Stimulated activated CD4-positive, alpha-beta T cell treated with anti-CD3 and anti-CD28 coated beads, Interleukin-2, amount 100 ng/mL, for 24 hours (primary cell): Measurements from ENCODE around the gene DNM1.
A peak's percentile ranks its signal among the peaks of the same experiment; 100 is the strongest.

Experiments used
- DNase-seq, 2 donors: peaks; one replicate each; pipeline ENCODE4 v3.0.0-alpha.2; 2020

The DNM1 gene

DNA sequence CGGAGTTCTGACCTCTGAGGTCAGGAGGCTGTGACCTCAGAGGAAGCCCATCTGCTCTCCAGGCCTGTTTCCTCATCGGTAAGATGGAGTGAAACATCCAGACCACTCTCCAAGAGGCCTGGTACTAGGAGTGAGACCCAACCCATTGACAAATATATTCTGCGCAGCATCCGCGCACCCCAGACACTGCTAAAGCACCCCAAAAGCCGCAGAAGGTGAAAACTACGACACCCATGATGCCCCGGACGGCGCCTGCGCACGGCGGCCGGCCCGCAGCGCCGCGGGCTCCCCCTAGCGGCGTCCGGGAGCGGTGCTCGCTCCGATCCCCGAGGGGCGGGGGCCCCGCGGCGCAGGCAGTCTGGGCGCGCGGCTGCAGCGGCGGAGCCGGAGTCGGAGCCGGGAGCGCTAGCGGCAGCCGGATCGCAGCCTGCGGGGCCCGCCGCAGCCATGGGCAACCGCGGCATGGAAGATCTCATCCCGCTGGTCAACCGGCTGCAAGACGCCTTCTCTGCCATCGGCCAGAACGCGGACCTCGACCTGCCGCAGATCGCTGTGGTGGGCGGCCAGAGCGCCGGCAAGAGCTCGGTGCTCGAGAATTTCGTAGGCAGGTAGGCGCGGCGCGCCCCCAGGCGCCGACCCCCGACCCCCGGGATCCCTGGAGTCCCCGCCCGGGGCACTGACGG lies at the start of gene DNM1:
Gene DNM1, plus strand, starts transcription at position 356 of the 683 bp plus-strand sequence. Its CDS starts 92 bp downstream, at position 448.
- DNase-seq = peak; percentile 69 to 72

DNA sequence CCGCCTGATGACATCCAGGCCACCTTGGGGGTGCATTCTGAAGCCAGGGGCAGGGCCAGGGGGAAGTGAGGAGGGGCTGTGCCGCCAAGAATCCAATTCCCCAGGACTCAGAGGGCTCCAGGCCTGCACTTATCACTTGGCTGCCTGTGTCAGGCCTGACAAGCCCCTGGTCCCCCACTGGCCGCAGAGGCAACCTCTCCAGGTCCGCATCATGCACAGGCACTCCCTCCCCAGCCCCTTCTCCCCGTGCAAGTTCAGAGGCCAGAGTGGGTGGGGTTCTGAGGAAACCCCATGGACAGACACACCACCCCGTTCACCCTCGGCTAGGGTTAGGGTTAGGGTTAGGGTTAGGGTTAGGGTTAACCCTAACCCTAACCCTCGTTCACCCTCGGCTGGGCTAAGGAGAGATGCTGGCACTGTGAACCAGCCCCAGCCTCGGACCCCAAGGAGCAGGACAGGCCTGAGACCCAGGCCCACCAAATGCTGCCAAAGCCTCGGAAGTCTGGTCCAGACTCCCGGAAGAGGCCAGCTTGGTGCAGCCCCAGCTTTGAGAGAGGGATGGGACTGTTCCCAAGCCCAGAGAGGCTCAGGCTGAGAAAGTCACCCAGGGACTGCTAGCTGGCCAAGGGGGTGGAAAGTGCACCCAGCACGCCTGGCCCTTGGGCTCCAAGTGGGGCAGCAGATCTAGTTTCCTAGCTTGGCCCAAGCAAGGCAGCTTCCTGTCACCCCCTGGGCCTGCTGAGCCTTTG lies 49.1 kb upstream of the DNM1 start:
- no peak for DNase-seq

DNA sequence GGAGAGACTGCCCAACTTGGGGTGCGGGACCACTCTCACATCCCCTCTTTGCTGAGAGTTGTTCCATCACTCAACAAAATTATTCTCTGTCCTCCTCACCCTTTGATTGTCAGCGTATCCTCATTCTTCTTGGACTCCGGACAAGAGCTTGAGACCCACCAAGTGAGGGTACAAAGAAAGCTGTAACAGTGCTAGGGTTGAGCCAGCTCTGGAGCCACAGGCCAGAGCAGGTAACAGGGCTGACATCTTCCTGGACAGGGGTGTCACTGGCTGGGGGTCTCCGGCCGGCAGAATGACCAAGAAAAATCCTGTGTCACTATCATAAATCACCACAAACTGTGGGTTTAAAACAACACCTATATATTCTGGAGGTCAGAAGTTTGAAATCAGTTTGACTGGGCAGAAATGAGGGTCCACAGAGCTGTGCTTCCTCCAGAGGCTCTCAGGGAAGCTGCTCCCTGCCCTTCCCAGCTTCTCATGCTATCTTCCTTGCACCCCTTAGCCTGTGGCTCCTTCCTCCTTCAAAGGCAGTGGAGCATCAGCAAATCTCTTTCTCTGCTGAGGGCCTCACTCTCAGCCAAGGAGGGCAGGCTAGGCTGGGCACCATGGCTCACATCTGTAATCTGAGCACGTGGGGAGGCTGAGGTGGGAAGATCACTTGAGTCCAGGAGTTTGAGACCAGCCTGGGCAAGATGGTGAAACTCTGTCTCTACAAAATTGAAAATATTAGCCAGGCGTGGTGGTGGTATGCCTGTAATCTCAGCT lies 47.3 kb upstream of the DNM1 start:
- no peak for DNase-seq

DNA sequence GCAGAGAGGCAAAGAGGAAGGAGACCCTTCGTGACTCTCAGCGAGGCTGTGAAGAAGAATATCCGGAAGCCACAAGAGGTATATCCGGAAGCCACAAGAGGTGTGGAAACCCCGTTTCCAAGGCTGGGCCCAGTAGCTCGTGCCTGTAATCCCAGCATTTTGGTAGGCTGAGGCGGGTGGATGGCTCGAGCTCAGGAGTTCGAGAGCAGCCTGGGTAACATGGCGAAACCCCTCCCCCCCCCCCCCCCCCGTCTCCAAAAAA lies 43.7 kb upstream of the DNM1 start:
- peak; percentile 44 to 46 for DNase-seq

DNA sequence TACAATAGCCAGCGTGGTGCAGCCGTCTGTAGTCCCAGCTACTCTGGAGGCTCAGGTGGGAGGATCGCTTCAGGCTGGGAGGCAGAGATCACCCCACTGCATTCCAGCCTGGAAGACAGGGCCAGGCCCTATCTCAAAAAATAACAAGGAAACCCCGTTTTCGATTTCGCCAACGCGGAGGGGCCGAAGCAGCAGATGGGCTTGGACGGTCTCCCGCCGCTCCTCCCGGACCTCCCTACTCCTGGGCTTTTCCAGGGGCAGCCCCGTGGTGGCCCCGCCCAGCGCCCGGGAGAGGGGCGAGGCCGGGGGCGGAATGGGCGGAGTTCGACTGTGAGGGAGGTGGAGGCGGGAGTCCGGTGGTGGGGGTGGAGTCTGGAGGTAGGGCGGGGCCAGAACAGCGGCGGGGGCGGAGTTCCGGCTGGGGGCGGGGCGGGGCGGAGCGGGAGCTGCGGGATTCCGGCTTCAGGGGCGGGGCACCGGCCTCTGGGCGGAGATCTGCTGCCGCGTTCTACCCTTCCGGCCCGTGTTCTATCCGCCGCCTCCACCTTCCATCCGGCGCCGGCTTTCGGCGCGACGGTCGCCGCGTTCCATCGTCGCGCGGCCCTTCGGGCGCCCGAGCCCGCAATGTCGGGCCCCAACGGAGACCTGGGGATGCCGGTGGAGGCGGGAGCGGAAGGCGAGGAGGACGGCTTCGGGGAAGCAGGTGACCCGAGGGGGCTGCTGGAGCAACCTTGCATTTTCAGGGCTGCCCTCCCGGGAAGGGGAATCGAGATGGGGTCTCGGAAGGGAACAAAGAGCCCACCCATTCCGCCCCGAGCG lies 43.2 kb upstream of the DNM1 start, which contains the start of gene BBLN:
Gene BBLN, plus strand, starts transcription at position 482 of the 819 bp plus-strand sequence. Its CDS starts 143 bp downstream, at position 625.
- peak; percentile 94 to 97 for DNase-seq

DNA sequence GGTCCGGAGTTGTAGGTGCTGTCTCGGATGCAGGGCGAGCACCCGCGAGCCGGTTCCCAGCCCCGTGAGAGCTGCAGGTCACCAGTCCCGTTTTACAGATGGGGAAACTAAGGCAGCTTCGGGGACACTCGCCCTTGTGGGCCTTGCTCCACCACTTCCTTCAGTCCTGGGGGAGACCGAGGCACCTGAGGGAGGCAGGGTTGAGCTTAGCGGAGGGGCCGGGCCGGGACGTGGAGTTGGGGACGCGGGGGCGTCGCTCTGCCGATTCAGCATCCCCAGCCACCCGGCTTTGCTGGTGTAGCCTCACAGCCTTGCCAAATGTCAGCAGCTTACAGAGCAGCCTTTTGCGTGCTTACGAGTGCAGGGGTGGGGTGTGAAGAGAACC lies 42.6 kb upstream of the DNM1 start:
- peak; percentile 64 to 69 for DNase-seq

DNA sequence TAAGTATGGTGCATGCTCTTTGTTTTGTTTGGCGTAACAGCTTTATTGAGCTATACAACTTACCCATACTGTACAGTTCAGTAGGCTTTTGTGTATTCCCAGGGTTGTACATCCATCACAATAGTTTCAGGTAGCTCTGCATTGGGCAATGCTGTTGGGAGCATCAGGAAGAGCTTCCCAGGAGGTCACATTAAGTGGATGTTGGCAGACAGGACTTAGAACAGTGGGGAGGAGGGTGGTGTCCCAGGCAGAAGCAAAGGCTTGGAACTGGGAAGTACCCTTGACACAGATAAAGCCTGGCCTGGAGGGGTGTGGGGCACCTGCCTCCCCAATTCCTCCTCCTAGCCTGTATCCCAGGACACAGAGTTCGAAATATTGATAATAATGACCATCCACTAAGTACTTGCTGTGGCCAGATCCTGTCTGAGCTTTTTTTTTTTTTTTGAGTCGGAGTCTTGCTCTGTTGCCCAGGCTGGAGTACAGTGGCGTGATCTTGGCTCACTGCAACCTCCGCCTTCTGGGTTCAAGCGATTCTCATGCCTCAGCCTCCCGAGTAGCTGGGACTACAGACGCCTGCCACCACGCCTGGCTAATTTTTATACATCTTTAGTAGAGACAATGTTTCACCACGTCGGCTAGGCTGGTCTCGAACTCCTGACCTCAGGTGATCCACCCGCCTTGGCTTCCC lies 41.8 kb upstream of the DNM1 start:
- no peak for DNase-seq

DNA sequence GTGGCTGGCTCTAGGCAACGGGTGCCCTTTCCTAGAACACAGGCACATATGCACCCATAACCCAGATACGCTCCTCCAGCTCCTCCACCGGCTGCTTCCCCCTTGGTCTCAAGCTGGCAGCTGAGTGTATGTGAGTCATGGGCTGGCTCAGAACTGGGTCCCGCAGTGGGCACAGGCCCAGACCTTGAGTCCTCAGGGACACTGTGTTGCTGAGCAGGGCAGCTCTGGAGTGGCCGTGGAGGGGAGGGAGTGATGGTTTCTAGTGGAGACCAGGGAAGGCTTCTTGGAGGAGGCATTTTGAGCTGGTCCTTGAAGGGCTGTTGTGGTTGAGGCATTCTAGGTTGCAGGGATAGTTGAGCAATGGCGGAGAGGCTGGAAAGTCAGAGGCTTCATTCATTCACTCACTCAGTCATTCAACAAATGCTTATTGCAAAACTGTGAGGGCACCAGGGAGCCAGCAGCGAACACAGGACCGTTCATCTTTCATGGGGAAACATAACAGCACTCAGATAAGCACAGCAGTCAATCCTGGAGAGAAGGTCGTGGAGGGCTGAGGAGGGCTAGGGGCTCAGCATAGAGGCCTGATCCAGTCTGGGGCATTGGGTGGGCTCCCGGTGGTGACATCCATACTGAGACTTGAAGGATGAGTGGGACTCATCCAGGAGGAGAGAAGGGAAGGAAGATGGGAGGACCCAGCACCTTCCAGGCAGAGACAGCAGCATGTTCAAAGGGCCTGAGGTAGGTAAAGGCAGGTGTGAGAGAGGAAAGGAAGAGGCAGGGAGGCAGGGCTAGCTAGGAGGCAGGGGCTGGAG lies 40.8 kb upstream of the DNM1 start:
- DNase-seq = no peak

DNA sequence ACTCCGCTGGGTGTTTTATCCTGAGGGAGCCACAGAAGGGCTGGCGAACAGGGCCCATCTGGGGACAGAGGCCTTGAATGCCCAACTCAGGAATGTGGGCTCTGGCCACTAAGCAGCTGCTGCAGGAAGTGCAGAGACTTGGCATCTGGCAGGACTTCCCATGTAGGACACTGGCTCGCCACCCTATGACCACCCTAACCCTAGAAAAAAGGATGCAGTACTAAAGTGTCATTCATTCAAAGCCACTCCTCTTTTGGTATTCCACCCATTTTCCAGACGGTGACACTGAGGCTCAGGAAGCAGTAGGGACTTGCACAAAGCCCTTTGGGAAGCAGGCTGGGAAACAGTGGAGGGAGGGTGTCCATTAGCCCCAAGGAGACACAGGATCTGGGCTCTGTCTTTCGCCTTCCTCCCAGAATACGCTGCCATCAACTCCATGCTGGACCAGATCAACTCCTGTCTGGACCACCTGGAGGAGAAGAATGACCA lies 40.1 kb upstream of the DNM1 start:
- no peak for DNase-seq

DNA sequence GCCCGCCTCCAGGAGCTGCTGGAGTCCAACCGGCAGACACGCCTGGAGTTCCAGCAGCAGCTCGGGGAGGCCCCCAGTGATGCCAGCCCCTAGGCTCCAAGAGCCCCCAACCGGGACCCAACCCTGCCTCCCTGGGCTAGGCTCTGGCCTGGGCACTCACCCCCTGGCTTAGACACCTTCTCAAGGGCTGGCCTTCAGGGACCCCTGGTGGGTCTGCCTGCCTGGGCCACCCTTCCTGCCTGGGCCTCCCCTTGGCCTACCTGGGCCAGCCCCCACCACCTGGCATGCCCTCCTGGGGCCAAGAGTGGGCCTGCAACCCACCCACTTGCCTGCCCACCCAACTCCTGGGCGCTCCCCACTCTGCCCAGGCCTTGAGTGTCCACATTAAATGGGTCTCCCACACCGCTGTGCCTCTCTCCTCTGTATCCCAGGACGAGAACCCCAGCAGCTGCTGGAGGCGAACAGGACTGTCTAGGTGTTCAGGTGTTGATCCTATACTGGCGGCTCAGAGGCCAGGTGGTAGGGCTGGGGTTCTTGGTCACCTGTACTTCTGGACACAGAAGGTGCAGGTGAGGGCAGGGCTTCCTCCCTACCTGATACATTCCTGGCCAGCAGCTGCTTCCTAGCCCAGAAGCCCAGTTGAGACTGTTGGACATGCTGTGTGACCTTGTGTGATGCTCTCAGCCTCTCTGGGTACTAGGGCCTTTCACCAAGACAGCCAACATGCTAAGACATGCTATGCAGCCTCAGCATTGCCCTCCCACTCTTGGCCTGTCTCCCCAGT lies 39.5 kb upstream of the DNM1 start:
- no peak for DNase-seq

DNA sequence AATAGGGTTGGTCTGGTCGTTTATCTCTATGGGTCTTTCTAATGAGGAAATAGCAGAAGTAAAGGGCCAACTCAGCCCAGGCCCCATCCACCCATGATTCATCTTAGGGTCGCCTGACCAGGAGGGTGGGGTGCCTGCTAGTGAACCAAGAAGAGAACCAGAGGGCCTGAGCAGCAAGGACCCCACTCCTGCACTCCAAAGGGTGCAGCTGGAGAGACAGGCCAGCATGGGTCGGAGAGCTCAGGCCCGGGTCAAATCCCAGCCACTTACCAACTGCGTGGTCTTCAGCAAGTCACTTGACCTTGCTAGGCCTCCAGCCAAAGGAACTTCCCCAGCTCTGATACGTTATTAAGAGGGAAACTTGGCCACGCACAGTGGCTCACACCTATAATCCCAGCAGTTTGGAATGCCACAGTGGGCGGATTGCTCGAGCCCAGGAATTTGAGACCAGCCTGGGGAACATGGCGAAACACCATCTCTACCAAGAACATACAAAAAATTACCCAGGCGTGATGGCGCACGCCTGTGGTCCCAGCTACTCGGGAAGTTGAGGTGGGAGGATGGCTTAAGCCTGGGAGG lies 38.8 kb upstream of the DNM1 start:
- DNase-seq = no peak

DNA sequence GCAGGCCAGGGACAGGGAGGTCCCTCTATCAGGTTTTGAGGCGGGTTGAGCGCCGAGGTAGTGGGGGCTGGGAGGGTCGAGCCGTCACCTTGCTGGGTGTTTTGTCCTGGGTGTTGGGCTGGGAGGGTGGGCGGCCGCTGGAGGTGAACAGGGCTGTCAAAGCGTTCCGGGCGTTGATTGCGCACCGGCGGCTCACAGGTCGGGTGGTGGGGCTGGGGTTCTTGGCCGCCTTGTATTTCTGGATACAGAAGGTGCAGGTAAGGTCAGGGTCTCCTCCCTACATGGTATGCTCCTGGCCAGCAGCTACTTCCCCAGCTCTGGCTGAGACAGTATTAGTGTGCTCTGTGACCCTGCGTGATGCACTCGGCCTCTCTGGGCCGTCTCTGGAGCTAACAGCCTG lies 37.0 kb upstream of the DNM1 start:
- no peak for DNase-seq

DNA sequence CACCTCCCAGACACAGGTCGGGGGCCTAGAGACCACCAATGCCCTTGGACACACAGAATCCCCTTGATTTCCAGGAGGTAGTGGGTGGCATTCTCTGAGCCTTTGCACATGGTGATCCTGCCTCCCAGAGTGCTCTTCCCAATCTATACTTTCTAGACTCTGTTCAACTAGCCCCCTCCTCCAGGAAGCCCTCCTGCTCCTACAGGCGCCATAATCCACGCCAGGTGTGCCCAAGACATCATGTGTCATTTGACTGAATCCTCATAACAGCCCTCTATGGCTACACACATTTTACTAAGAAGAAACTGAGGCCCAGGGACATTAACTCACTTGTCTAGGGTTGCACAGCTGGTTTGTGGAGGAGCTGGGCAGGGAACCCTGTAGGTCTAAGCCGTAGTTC lies 36.0 kb upstream of the DNM1 start:
- no peak for DNase-seq

DNA sequence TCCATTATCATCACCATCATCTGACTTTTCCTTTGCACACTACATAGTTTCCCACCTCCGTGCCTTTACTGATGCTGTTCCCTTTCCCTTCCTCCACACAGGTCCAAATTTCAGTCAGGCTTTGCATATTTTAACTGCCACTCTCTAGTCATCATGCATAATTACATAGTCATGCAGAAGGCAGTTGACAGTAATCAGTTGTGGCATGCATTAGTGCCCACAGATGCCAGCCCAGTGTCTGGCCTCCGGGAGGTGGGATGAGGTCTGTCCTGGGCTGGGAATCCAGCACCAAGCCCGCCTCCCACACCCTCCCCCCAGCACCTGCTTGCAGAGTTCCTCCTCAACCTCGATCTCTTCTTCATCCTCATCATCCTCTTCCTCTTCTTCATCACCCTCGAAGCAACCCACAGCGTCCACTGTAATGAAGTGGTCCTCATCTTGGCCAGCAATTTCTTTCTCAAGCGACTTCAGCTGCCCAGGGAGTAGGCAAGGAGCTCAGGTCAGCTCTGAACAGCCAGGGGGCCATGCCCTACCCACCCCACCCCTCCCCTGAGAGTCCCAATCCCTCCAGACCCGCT lies 34.4 kb upstream of the DNM1 start:
- no peak for DNase-seq

DNA sequence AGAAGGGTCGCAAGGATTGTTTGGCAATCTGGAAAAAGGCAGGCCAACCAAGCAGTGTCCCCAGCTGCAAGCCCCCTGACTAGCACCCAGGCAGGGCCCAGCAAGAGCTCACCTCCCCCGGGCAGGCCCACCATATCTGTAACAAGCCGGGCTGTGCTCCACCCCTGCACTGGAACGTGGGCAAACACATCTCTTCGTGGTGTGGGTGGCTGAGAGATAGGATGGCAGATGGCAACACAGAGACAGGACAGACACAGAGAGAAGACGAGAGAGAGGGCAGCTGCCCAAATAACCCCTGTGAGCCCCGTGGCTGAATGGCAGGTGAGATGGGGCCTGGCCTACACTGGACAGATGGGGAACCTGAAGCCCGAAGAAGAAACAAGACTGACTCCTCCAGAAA lies 33.7 kb upstream of the DNM1 start:
- DNase-seq = no peak

DNA sequence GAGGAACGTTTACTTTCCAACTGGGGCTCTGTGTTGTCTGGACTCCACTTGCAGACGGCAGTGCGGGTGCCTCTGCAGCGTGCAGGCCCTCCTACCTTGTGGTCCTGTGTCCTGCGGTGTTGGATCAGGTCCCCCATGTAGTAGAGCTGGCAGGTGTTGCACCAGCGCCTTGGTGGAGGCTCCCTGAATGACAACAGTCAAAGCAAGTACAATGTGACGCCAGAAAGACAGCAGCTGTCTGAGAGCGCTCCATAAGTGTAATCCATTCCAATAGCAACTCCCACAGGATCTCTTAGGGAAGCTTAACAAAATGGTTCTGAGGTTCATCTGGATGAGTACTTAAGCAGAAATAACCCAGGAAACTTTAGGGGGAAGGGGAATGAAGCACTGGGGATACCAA lies 33.3 kb upstream of the DNM1 start:
- no peak for DNase-seq

DNA sequence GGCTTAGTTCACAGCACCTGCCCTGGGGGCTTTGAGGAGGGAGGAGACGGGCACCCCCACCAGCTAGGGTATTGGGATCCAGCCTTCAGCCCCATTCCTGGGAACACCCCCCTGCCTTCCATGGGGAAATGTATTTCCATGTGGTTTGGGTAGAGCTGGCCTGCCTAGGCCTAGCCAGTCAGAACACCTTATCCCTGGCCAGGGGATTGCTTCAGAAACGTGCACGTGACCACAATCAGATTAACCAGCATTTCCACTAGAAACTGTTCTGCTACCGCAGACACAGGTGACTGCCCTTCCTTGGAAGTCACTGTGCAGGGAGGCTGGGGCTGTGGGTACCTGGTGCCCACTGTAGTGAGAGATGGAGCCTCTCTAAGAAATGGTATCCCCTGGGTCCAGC lies 29.1 kb upstream of the DNM1 start:
- no peak for DNase-seq

DNA sequence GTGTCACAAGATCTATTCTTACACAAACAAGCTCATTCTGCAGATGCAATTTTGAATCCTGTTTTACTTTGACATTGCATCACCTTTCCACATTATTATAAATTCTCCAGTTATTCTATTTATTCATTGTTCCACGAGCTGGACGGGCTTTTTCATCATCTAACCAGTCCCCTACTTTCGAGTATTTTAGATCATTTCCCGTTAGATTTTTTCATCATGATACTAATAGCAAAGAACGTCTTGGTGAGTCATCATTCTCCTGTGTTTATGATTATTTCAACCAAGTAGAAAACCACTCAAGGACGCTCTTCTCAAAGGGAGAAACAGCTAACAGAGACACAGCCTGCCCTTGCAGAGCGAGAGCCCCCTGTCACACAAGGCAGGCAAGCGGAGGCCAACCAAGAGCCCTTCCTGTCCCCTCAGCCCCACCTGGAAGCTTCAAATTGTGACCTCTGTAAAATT lies 28.0 kb upstream of the DNM1 start:
- DNase-seq = no peak

DNA sequence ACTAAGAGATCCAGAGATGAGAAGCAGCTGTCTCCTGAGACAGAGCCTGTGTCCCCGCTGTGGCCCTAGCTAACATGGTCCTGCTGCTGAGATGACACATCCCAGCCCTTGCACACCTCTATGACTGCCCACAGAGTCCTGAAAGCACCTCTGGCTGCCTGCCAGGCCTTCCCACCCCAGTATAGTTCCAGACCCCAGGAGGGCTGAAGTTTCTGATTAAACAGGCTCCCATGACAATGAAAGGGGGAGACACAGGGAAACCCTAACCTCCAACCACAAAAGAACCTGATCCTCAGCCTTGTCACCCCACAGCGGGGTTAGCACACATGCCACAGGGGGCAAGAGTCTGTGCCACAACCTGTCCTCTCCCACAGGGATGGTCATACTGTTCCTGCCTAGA lies 27.5 kb upstream of the DNM1 start:
- no peak for DNase-seq
